Measurements from ENCODE around the gene SFTPA2.
"Not testable (repeated sequence)": the region's sequence is repeated elsewhere in the genome, so short reads cannot be mapped to it uniquely, and the experiment has no call there.

The SFTPA2 gene

GRCh38 chr10:79559726-79560125 lies 481 bp downstream of the SFTPA2 start:
- peak; percentile 22 for DNase-seq (ENCODE audit: low read depth, low spot score)

DNA sequence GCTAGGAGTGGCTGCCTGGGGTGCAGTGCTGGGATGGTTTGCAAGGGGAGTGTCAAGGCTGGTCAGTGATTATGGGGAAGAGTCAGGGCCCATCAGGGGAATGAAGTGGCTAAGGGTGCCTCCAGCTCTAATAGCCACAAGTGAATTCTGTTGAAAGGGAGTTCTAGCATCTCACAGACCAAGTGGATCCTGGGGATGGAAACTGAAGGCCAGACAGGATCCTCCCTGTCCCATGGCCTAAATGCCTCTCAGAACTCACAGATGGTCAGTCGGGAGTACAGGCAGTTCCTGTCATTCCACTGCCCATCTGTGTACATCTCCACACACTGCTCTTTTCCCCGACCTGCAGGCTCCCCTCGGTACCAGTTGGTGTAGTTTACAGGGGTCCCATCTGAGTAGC lies 3.2 kb downstream of the SFTPA2 start:
- not testable (repeated sequence) for DNase-seq (ENCODE audit: low read depth, low spot score)

GRCh38 chr10:79555354-79556309 lies 4.6 kb downstream of the SFTPA2 start:
- no peak for DNase-seq (ENCODE audit: low read depth, low spot score)

DNA sequence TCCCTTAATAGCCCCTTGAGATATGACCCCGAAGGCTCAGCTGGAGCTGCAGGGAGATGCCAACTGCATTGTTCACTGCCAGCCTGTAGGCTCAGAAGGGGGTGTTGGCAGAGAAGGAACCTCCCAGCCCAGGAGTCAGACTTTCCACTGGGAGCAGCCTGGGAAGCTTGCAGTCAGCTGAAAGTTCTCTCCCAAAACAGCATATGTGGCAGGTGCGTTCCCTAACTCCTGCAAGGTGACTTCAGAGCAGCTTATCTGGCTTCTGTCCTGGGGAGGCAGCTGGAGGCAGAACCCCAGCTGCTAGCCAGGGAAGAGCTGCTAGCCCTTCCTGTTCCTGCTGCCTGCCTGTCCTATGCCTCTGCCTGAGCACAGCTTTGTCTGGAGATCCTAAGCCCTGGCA lies 8.1 kb downstream of the SFTPA2 start:
- DNase-seq (ENCODE audit: low read depth, low spot score), result no peak

DNA sequence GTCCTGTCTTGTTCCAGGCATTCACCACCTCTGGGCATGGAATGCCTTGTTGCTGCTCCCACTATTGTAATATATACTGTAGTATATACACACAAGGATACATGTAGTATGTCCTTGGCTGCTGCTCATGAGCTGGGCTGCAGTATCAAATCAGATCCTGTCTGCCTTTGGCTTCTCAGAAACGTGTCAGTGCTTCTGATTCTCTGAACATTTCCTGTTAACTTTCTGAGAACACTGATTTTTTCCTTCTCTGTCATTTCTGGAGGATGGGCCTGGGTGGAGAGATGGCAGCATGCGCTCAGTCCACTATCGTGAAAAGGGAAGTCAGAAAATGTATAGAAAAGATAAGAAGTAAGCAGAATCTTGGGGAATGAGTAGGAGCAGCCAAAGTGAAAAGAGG lies 12.2 kb downstream of the SFTPA2 start:
- DNase-seq (ENCODE audit: low read depth, low spot score), result no peak

GRCh38 chr10:79547128-79547527 lies 13.1 kb downstream of the SFTPA2 start:
- DNase-seq (ENCODE audit: low read depth, low spot score), result not testable (repeated sequence)

DNA sequence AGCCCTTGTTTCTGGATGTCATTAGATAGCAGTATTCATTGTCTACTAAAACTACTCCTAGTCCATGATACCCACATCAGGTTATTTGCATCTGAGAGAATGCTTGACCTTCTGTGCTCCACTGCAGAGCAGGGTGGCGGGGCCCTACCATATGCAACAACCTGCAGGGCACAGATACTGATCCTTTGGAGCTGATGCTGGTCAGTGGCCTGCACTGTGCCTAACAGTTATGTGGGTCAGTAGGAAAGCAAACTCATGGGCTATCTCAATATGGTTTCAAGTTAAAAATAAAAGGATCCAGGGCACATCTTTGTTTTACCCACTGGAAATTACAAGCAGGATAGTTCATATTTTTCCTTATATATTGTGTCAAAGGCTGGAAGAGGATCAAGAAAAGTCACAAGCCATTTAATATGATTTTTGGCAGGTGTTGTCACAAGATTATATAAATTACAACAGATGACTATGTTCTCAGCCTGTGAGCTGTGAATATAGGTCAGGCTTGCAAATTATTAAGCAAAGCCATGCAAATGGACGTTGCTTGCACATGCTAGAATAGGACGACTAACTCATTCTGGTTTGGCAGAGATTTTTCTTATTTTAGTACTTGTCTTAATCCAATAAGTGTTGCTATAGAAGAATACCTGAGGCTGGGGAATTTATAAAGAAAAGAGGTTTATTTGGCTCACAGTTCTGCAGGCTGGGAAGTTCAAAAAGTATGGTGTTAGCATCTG lies 15.1 kb downstream of the SFTPA2 start:
- DNase-seq (ENCODE audit: low read depth, low spot score), result not testable (repeated sequence)

DNA sequence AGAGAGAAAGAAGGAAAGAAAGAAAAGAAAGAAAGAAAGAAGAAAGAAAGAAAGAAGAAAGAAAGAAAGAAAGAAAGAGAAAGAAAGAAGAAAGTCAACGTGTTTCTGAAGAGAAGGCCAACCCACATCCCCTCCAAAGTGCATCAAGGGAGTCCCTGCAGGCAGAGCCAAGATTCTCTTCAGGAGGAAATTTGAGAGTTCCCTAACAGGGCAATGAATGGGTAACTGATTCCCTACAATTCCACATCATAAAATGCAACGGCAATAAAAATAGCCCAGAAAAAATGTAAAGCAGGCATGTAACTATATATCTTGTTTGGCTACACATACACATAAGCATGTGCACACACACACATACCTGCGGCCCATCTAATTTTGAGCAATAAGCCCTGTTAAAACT lies 15.8 kb downstream of the SFTPA2 start:
- not testable (repeated sequence) for DNase-seq (ENCODE audit: low read depth, low spot score)

DNA sequence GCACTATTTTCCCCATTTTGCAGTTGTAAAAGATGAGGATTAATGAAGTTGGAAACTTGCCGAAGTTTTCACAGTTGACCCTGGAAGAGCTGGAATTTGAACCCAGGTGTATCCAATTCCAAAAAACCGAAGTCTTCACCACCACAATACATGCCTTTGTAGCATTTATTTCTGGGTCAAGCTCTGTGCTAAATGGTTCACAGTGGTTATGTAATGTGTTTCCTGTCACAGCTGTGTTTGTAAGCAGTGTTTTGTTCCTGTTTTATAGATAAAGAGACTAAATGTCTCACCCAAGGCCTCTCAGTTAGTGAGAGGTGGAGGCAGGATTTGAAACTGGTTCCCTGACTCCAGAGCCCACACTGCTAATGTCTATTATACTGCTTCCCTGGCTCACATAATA lies 17.6 kb downstream of the SFTPA2 start:
- no peak for DNase-seq (ENCODE audit: low read depth, low spot score)

DNA sequence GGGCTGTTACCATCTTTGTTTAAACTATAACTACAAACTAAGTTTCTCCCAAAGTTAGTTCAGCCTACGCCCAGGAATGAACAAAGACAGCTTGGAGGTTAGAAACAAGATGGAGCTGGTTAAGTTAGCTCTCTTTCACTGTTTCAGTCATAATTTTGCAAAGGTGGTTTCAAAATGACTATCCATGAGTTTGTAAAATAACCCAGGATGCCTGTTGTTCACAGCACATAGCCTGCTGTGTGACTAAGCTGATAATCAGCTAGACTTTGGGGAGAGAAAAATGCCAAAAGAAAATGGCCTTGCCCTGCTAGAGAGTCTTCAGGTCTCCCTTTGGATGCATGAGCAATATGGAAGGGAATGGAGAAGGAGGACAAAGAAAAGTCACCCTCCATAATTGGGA lies 19.3 kb downstream of the SFTPA2 start:
- DNase-seq (ENCODE audit: low read depth, low spot score), result not testable (repeated sequence)

DNA sequence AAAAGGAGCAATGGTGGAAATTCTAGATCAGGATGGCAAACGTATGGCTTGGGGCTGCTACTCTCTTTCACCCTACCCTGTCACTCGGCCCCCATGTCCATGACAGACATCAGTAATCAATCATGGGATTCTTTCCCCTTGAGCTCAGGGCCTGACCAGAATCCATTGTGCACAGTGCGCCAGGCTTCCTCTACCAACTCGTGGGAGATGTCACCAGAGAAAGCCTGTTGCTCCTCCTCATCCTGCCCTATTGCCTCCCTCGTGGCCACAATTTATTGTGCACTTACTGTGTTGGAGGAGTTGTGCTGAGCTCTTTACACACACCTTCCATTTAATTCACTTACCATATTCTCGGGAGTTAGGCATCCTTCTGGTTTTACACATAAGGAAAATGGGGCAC lies 21.9 kb downstream of the SFTPA2 start:
- DNase-seq (ENCODE audit: low read depth, low spot score), result not testable (repeated sequence)

DNA sequence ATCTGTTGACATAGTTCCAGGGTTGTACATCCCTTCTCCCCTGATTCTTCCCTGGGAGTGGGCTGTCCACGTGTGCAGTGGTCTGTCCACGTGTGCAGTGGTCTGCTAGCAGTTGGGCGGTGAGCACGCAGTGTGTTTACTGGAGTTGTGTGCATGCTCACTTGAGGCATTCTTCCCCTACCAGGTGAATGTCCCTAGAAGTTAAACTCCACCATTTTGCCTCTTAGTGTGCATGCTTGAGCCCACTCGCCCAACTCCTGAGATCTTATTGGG lies 26.4 kb downstream of the SFTPA2 start:
- not testable (repeated sequence) for DNase-seq (ENCODE audit: low read depth, low spot score)

GRCh38 chr10:79533142-79533902 lies 26.9 kb downstream of the SFTPA2 start:
- not testable (repeated sequence) for DNase-seq (ENCODE audit: low read depth, low spot score)

GRCh38 chr10:79528261-79528660 lies 31.9 kb downstream of the SFTPA2 start:
- DNase-seq (ENCODE audit: low read depth, low spot score), result not testable (repeated sequence)

DNA sequence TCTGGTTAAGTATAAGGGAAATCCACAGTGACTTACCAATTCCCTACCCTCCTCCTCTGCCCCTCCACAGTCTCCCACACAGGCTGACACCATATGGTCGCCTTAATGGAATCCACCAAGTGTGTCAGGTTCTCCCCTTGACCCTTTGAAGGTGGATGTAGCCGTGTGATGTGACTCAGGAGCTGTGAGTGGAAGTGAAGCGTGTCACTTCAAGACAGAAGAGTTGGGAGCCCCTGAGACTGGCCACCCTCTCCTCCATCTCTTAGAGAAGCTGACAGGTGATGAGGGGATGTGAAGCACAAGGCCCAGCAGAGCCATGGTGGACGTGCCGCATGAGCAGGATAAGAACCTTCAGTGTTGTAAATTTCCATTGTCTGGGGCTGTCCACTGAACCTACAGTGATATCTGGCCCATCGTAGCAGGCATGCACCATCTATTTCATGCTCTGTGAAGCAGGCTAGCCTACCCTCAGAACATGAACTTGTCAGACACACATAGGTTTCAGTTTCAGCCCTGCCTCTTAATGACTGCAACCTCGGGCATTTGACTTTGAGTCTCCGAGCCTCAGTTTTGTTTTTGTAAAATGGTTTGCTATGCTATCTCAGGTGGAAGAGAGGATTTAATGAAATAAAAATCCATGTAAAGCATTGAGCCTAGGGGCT lies 35.0 kb downstream of the SFTPA2 start:
- not testable (repeated sequence) for DNase-seq (ENCODE audit: low read depth, low spot score)

DNA sequence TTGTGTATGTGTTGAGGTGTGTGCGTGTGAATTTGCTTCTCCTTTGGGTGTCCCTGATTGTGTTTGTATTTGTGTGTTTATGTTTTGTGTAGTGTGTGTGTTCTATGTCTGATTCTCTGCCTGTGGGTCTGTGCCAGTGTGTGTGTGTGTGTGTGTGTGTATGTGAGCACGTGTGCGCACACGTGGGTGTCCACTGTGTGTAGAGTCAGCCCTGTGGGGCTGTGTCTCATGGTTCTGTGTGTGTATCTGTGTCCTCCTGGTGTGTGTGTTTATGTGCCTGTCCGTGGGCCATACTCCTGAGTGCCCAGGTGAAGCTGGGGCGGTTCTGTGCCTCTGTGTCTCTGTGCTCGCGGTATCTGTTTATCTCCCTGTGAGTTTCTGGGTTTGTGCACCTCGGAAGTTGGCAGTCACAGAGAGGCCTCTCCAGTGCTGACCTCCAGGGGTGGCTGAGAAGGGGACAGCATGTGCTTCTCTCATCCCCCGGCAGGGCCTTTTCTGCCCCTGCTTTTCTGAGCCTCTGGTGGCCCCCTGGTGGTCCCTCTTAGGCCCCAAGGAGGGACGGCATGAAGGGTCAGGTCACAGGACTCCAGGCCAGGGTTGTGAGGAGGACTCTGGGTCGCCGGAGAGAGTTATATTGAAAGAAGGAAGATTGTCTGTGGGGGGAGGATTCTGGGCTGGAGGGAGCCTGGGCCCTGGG lies 36.9 kb downstream of the SFTPA2 start:
- not testable (repeated sequence) for DNase-seq (ENCODE audit: low read depth, low spot score)

- DNase-seq (ENCODE audit: low read depth, low spot score), result not testable (repeated sequence)
These were observed 37.7 kb downstream of the SFTPA2 start for GRCh38 chr10:79522464-79522863.

DNA sequence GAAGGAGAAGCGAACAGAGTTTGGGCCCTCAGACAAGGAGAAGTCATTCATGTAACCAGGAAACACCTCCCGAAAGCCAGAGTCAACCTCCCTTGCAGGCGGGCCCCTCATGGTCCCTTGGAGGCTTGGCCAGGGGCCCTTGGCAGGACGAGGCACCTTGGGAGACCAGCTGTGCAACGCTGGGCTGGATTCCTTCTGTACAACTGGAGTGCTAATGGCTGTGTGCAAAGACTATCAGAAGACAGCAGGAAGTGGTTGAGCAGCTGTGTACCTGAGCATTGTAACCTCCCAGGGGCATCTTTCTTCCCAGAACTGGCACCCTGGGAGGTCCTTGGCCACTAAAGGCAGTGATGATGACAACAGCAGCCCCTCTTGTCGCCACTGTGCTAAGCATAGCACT lies 38.5 kb downstream of the SFTPA2 start:
- not testable (repeated sequence) for DNase-seq (ENCODE audit: low read depth, low spot score)

DNA sequence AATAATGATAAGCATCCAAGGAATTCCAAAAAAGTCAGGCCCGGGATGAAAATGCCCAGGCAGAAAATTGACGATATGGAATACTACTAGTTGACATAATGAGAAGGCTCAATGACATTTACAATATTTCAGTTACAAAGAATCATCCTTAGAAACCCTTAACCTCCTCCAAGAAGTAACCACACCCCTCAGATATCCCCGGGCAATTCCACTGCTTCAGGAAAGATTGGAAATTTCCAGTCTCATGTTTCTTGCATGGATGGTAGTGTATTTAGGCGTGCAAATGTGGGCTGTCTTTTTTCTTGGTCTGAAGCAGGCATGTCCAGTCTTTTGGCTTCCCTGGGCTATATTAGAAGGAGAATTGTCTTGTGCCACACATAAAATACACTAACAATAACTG lies 42.6 kb downstream of the SFTPA2 start:
- DNase-seq (ENCODE audit: low read depth, low spot score), result not testable (repeated sequence)

DNA sequence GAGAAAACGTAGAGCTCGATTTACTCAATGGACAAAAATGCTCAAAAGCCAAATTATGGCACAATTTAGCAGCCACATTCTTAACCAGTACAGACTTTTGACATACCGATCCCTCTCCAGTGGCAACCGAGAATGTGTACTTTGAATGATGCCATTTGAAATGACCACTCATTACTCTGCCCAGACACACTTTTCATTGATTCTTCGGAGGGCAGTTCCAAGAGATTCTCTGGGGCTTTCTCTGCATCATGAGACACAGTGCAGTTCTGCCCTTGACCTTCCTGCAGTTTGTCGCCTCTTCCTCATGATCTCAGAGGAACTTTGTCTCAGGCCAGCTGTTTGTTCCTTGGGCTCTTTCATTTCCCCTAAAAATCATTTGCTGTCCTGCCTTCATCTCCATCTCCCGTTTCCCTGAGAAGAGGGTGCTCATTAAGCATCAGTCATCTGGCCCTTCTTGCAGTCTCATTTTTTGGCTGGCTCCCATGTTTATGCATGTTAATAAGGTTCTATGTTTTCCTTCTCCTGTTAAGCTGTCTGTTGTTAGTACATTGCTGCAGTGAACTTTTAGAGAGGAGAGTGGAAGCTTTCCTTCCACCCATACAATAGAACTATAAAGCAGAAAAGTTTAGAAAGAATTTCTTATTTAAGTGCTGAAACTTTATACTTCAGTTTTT lies 43.5 kb downstream of the SFTPA2 start:
- DNase-seq (ENCODE audit: low read depth, low spot score), result not testable (repeated sequence)
